Central memory CD4-positive, alpha-beta T cell (primary cell): ENCODE results near the gene ST6GALNAC3.
"Not testable (repeated sequence)": the region's sequence is repeated elsewhere in the genome, so short reads cannot be mapped to it uniquely, and the experiment has no call there.

Experiments
- DNase-seq: peaks from one replicate; pipeline ENCODE4 v3.0.0; 2022

The ST6GALNAC3 gene

GRCh38 chr1:76109404-76109803, 34.9 kb downstream of the ST6GALNAC3 start:
- DNase-seq: no peak

GRCh38 chr1:76109901-76110560, 35.5 kb downstream of the ST6GALNAC3 start:
- DNase-seq: no peak

DNA sequence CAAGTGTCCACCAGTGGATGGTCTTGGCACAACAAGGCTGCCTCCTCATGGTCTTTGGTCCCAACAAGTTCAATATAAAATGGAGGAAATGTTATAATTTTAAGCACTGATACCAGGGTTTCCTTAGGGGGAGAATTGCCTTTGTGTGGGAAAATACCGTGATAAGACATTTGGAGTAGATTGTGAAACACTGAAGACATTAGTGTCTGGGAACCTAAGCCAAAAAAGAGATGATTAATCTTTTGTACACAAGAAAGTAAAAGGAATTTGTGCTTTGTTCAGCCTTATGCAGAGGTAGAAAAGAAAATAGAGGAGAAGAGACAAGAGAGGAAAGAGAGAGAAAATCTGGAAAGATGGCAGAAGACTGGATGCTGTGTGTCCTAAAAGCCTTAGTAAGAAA, 36.1 kb downstream of the ST6GALNAC3 start:
- DNase-seq: no peak

- DNase-seq: not testable (repeated sequence)
Measured at GRCh38 chr1:76112321-76112720, 37.8 kb downstream of the ST6GALNAC3 start.

GRCh38 chr1:76113446-76113845, 38.9 kb downstream of the ST6GALNAC3 start:
- DNase-seq: no peak

- DNase-seq: no peak
Measured at GRCh38 chr1:76115171-76115570, 40.6 kb downstream of the ST6GALNAC3 start.

- no peak for DNase-seq
Measured at GRCh38 chr1:76121850-76122249, 47.3 kb downstream of the ST6GALNAC3 start.

DNA sequence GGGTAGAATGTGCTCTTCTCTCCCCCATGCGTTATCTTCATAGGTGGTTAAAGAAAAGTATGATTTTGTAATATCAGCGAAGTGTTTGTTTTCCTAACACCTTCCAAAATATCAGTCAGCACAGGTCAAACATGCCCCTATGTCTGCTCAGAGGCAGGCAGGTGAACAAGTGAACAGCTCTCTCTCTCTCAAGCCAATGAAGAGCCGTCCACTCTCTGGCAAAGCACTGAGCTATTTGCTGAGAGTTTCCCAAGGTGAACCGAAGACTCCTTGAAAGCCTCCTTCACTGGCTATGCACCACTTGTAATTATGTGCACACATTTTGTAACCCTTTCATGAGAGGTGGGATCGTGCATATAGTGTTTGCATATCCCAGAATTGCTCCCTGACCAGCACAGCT, 47.7 kb downstream of the ST6GALNAC3 start:
- DNase-seq: no peak

- not testable (repeated sequence) for DNase-seq
Measured at GRCh38 chr1:76123411-76124064, 49.0 kb downstream of the ST6GALNAC3 start.

DNA sequence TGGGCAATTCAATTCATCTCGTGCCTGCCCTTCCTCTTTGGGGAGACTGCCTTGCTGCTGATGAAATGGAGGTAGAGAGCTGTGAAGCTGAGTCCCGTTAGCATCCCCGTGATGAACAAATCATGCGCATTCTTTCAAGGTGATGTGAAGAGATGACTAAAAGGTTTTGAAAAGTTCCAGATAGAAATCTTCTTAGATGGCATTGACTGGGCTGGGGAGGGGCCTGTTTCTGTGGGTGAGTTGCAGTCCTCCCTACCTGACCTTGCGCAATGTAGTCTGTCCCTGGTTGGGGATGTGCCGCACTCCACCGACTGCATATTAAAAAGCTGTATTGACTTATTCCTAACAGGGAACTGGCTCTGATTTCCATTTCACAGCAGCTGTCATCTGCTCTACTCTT, 49.6 kb downstream of the ST6GALNAC3 start:
- no peak for DNase-seq

- DNase-seq: no peak
Measured at GRCh38 chr1:76125473-76126219, 51.1 kb downstream of the ST6GALNAC3 start.

GRCh38 chr1:76128096-76128495, 53.5 kb downstream of the ST6GALNAC3 start:
- DNase-seq: no peak

- no peak for DNase-seq
Measured at GRCh38 chr1:76129731-76130130, 55.2 kb downstream of the ST6GALNAC3 start.

DNA sequence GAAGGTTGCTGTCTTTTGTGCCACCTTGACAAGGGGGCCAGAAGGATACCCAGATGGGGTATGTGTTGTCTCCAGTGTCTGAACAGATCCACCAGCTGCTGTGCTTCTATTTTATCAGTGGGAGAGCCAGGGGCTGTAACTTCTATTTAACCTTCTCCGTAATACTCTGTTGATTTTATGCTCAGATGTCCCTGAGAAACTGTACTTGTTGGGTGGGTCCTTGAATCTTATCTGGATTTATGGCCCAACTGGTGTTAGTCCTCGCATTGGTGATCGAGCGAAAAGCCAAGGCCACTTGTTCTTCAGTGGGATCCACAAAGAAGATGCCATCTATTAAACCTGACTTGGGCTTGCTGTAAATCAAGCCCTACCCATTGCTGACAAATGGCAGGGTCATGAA, 56.4 kb downstream of the ST6GALNAC3 start:
- no peak for DNase-seq

- DNase-seq: no peak
Measured at GRCh38 chr1:76133977-76134376, 59.4 kb downstream of the ST6GALNAC3 start.

DNA sequence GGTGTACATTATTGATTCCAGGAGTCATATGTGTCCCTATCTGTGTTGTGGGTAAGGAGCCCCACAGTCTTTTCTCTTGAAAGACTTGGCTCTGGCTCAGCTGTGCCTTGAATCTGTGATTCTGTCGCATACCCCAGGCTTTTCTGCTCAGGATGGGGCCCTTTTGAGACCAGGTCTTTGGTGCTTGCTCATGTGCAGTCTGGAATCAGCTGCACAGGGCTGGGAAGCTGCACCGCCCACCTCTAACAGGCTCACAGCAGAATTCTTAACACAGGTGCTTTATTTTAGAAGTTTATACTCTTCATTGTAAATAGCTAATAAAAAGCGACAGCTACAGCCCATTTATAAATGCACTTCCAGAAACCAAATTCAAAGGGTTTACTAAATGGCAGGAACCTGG, 61.3 kb downstream of the ST6GALNAC3 start:
- no peak for DNase-seq

- no peak for DNase-seq
Measured at GRCh38 chr1:76136894-76137293, 62.3 kb downstream of the ST6GALNAC3 start.

DNA sequence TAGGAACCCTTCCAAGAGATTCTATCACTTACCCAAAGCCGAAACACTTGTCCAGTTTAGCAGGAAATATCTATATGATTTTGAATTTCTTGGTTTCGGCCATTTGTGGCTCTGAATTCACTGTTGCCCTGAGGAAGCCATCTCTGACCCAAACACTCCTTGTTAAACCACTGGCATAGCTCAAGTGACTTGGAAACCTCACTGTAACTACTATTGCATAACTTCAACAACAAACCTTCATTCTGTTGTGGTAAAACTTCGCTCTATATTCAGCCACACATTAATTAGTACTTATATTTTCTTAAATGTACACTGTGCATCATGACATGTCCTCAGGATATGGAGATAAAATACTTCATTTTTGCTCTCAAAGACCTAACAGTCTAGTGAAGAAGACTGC, 63.2 kb downstream of the ST6GALNAC3 start:
- DNase-seq: no peak

DNA sequence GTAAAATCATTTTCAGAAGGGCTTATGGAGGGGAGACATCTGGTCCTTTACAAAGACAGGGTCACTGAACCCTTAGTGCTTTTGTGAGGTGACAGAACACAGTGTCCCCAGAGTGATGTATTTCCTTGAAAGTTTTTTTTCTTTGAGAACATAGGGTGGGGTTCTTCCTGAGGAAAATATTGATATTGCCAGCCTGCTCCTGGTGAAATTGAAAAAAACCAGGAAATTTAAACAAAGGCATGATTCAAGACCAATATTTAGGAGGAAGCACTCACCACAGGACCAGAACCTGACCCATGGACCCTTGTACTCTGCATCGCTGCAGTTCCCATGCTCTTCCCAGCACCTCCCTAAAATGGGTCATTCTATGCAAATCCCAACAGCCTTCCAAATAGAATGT, 63.7 kb downstream of the ST6GALNAC3 start:
- DNase-seq: no peak

- DNase-seq: no peak
Measured at GRCh38 chr1:76140227-76140626, 65.7 kb downstream of the ST6GALNAC3 start.

DNA sequence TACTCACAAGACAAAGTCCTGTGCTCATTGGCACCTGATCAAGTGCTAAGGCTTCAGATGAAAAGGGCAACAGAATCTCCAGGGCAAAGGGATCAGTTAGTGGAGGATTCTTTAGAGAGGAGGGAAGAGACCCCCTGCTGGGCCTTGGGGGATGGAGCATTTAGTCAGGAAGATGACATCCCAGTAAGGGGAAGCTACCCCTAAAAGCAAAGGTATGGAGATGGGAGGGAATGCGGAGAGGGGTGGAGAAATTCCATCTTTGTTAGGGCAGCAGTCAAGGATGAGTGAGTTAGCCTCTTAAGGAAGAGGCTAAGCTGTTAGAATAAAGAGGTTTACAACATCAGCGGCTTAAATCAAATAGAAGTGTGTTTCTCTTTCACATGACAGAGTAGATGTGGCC, 67.4 kb downstream of the ST6GALNAC3 start:
- DNase-seq: no peak

- no peak for DNase-seq
Measured at GRCh38 chr1:76142771-76143540, 68.4 kb downstream of the ST6GALNAC3 start.

- DNase-seq: no peak
Measured at GRCh38 chr1:76144247-76144646, 69.7 kb downstream of the ST6GALNAC3 start.
